ENCODE measurements around the gene R3HDM2.

The R3HDM2 gene

GRCh38 chr12:57215668-57216013, 215.2 kb downstream of the R3HDM2 start:
- DNase-seq: peak in 1 of 14 donors; percentile 18

- DNase-seq: no peak
These were observed 215.8 kb downstream of the R3HDM2 start for GRCh38 chr12:57215065-57215464.

GRCh38 chr12:57214398-57214781, 216.5 kb downstream of the R3HDM2 start:
- peak in 5 of 14 donors; percentile 8 to 65 (median 19) for DNase-seq

- DNase-seq: peak in 2 of 14 donors; percentile 4 to 9
These were observed 217.0 kb downstream of the R3HDM2 start for GRCh38 chr12:57213763-57214397.

GRCh38 chr12:57213058-57213715, 217.7 kb downstream of the R3HDM2 start:
- DNase-seq: peak; percentile 12 to 84 (median 71)

- no peak for DNase-seq
These were observed 218.2 kb downstream of the R3HDM2 start for GRCh38 chr12:57212701-57213057.

- no peak for DNase-seq
These were observed 218.8 kb downstream of the R3HDM2 start for GRCh38 chr12:57211791-57212700.

GRCh38 chr12:57210926-57211692, 219.7 kb downstream of the R3HDM2 start:
- peak in 1 of 14 donors; percentile 35 for DNase-seq

- peak in 1 of 14 donors; percentile 27 for DNase-seq
These were observed 220.4 kb downstream of the R3HDM2 start for GRCh38 chr12:57210461-57210860.

- no peak for DNase-seq
These were observed 220.9 kb downstream of the R3HDM2 start for GRCh38 chr12:57209916-57210315.

GRCh38 chr12:57208631-57209282, 222.1 kb downstream of the R3HDM2 start:
- peak in 11 of 14 donors; percentile 9 to 71 (median 28) for DNase-seq

- DNase-seq: peak in 3 of 14 donors; percentile 14 to 39 (median 16)
These were observed 222.9 kb downstream of the R3HDM2 start for GRCh38 chr12:57207731-57208630.

GRCh38 chr12:57205931-57206330, 224.9 kb downstream of the R3HDM2 start:
- no peak for DNase-seq

GRCh38 chr12:57205186-57205585, 225.7 kb downstream of the R3HDM2 start:
- no peak for DNase-seq

- no peak for DNase-seq
These were observed 226.4 kb downstream of the R3HDM2 start for GRCh38 chr12:57204454-57204853.

GRCh38 chr12:57203791-57204190, 227.1 kb downstream of the R3HDM2 start:
- peak in 1 of 14 donors; percentile 86 for DNase-seq
